NCI-H446 treated with DMSO at 0.1 percent for 48 hours (cell line): Measurements from ENCODE around the gene FICD.
A peak's percentile ranks its signal among the peaks of the same experiment; 100 is the strongest.

Source experiments
- DNase-seq: peaks from one replicate; lab custom pipeline; 2025; lab: John Stamatoyannopoulos, UW

Gene FICD

GRCh38 chr12:108502922-108503321, 12.2 kb upstream of the FICD start:
- DNase-seq = no peak

DNA sequence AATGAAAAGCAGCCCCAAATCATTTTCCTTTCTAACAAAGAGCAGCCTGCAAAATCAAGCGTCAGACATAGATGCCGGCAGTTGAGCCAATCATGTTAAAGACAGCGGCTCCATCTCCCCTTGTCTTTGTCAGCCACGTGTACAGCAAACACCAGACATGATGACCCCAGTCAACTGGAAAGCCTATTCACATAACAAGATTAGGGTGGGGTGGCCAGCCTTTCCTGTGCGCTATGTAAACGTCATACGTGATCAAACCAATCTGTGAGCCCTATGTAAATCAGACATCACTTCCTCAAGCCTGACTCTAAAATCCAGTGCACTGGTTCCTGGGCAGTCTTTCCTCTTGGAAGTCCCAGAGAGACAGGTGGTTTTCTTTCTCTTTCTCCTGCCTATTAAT, 9.9 kb upstream of the FICD start:
- no peak for DNase-seq

DNA sequence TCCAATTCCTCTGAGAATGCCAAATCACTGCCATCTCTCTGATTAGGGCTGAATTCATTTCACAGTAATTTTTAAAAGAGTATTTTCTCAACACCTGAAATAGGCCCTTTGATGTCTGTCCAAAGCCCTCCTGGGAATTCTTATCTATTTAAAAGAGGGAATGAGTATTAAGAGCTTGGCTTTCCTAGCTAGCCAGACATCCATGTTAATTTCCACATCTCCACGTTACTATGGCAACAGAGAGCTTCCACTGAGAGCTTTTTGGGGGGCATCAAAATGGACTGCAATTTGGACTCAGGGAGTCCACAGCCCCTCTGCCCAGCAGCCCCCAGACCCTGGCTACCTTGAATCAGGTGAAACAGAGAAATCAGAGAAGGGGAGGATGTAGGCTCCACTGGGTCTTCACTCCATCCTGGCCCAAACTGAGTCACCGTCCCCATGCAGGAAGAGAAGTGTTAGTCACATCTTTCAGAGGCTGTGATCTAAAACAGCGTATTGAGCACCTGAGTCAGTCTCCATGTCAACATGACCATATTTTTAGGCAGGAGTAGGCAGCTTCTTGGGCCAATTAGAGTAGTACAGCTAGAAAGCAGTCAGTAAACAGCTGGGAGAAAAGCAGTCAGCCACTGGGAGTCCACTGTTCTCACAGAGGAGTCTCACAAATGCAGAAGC, 7.0 kb upstream of the FICD start:
- DNase-seq = no peak

DNA sequence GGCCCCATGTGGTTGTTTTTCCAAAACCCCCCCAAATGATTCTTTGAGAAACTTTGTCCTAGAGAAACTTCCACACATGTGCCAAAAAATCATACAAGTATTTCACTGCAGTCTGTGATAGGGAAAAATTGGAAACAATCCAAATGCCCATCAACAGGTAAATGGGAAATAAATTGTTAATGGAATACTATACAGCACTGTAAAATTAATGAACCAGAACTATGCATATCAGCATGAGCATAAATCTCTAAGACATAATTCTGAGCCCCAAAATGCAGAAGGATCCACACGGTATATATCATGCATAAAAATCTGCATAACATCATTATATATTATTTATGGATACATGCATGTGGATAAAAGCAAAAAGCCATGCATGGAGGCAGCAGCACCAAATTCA, 5.3 kb upstream of the FICD start:
- no peak for DNase-seq

GRCh38 chr12:108510836-108511235, 4.2 kb upstream of the FICD start:
- DNase-seq = no peak

DNA sequence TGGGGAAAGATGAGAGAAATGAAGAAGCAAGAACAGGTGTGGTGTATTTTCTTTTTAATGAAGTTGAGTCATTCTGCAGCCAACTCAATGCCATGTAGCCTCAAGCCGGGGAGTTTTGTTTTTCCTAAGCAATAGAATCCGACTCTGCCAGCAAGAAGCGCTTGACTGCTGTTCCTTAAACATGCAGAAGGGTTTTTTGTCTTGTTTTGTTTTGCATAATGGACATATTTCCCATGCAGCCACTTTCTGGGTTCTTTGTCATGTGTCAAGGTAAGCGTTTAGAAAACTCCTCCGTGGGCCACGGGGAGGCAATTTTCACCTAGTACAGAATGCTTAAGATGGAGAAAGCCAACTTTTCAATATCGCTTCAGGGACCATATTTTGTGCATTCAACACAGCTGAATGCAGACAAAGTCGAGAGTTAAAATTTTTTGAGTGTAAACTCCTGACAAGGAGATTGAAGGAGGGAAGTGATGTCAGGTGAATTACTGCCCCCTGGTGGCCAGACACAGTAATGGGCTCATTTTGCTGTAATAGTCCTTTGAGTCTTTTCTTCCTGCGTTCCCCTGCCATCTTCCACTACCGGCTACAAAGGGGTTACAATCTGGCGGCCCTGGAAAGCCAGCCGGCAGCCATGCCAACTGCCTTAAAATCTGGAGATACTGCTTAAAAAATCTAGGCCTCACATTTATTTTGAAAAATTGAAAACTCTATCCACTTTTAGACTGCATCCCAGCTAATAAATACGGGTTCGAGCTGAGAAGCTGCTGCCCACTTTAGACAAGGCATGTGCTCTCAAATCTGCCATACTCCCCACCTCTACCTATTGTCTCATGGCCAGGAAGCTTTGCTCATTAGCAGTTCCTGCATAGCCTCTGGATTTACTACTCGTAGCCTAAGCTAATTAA, 3.2 kb upstream of the FICD start:
- DNase-seq = peak; percentile 53

DNA sequence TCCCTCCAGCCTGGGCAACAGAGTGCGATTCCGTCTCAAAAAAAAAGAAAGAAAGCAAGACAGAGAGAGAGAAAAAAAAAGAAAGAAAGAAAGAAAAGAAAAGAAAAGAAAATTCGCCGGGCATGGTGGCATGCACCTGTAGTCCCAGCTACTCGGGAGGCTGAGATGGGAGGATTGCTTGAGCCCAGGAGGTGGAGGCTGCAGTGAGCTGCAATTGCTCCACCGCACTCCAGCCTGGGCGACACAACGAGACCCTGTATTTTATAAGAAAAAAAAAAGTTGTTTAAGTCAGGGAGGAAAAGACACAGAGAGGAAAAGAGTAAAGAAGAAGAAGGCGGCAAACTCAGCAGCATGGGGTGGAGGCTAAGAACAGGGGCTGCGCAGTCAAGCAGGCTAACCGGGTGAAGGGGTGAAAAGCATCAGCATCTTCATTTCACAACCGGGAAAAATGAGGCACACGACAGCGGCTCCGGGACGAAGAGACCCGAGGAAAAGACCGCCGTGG, 557 bp upstream of the FICD start:
- no peak for DNase-seq

DNA sequence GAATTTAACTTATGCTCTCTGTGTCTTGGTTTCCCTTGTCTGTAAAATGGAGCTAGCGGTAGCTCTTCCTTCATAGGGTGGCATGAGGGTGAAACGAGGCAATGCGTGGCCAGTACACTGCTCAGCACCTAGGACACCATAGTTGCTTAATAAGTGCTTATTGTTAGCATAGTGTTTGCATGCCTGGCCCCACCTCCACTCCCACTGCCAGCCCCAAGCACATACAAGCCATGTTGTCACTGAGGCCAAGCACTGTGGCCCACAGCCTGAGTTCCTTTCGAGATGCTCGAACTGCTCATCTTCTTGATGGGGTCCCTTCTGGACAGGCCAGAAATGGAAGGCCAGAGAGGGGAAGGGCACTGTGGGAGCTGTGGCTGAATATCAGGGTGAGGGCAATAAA, 839 bp downstream of the FICD start:
- no peak for DNase-seq

DNA sequence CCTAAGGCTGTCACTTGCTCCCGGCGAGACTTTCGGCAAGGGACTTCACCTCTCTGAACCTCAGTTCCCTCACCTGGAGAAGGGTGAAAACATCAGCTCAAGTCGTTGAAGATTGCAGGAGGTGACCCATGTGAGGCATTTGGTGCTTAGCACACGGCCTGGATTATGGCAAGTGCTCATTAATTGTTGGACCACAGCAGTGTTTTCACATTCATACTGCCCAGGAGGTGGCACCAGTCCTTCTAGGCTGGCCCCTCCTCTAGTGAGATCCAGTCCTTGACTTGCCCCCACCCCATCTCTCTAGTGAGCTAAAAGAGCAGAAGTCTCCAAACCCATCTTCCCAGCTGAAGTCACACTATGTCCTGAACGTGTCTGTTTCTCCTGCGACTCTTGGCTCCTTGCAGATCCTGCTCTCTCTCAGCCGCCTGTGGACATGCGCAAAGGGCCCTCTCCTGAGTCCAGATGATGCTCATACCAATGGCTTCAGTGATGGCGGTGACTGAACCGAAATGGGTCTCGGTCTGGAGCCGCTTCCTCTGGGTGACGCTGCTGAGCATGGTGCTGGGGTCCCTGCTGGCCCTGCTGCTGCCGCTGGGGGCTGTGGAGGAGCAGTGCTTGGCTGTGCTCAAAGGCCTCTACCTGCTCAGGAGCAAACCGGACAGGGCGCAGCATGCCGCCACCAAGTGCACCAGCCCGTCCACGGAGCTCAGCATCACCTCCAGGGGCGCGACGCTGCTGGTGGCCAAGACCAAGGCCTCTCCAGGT, 1.6 kb downstream of the FICD start:
- no peak for DNase-seq

GRCh38 chr12:108517288-108518100, 2.4 kb downstream of the FICD start:
- DNase-seq = no peak

DNA sequence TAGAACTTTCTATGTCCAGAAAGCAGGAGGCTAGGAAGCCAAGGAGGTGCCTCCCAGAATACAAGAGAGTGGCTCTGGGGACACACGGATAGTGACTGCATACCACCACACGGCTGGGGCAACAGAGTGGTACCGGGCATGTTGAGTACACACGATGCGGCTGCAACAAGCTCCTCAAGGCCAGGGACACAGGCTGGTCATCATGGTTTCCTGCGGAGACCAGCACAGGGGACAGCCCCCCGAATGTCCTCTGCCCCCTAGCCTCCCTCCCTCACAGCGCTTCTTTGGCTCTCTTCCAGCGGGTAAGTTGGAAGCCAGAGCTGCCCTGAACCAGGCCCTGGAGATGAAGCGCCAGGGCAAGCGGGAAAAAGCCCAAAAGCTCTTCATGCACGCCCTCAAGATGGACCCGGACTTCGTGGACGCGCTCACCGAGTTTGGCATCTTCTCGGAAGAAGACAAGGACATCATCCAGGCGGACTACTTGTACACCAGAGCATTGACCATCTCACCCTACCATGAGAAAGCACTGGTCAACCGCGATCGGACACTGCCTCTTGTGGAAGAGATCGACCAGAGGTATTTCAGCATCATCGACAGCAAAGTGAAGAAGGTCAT, 3.1 kb downstream of the FICD start:
- no peak for DNase-seq

DNA sequence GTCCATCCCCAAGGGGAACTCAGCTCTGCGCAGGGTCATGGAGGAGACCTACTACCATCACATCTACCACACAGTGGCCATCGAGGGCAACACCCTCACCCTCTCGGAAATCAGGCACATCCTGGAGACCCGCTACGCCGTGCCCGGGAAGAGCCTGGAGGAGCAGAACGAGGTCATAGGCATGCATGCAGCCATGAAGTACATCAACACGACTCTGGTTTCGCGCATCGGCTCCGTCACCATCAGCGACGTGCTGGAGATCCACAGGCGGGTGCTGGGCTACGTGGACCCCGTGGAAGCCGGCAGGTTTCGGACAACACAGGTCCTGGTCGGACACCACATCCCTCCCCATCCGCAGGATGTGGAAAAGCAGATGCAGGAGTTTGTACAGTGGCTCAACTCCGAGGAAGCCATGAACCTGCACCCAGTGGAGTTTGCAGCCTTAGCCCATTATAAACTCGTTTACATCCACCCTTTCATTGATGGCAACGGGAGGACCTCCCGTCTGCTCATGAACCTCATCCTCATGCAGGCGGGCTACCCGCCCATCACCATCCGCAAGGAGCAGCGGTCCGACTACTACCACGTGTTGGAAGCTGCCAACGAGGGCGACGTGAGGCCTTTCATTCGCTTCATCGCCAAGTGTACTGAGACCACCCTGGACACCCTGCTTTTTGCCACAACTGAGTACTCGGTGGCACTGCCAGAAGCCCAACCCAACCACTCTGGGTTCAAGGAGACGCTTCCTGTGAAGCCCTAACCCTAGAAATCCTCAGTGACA, 3.8 kb downstream of the FICD start:
- no peak for DNase-seq

DNA sequence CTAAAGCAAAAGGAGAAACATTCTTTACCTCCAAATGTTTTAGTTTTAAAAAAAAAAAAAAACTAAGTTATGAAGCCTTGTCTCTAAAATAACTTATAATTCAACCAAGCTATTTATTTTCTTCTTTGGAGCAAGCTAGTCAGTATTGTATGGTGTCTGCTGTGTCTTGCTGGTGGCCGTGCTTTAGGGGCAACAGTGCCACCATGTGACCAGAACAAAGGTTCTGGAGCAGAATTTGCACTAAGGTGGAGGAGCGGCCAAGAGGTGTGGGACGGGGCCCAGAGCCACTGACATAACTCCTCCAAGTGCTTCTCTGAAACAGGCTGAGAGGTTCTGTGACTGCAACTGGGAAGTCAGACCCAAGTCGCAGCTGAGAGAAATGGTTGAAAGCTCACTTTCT, 4.5 kb downstream of the FICD start:
- DNase-seq = no peak

DNA sequence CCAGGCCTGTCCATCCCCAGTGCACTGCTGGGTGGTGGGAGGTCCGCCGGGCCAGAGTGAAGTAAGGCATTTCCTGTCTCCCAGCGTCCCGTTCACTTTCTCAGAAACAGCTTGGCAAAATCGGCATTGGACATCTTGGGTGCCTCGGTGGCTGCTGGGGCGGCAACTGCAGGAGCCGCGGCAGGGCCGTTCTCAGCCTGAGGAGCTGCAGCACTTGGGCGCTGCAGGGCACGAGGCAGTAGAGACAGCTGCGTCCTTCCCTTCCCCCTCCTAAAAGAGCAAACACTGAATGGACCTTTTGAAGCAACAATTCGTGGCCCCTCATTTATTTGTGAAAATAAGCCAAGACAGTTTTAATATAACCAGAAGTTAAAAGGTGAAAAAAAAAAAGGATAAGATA, 8.3 kb downstream of the FICD start:
- DNase-seq = no peak

GRCh38 chr12:108525681-108526080, 10.6 kb downstream of the FICD start:
- DNase-seq = no peak

GRCh38 chr12:108526482-108527165, 11.5 kb downstream of the FICD start:
- DNase-seq = no peak

DNA sequence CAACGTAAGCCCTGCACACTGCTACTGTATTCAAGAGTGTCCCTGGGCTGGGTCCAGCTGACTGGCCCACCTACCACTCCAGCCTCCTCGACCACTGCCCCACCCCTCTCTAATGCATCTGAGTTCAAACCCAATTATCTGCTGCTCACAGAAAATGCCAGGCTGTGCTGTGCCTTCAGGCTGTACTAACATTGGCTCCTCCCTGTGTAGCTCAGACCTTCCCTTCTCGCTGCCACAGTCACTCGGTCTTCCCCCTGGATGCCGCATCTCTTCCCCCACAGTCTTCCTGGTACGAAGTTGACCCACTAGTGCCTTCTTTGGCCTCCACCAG, 12.1 kb downstream of the FICD start:
- no peak for DNase-seq

DNA sequence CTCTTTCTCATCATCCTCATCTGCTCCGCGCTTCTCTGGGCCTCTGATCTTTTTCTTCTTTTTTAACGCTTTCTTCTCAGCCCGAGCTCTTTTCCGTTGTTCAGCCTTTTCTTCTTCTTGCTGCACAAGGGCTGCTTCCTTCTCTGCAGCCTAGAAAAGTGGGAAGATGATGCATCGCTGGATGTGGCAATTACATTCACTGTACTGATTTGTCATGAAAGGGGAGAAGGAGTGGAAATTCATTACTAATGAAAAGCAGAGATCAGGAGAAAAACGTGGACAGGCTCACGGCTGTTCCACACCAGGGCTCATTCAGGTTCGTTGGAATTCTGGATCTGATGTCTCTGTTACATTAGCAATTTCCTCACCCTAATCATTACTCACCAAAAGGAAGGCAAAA, 15.1 kb downstream of the FICD start:
- no peak for DNase-seq

DNA sequence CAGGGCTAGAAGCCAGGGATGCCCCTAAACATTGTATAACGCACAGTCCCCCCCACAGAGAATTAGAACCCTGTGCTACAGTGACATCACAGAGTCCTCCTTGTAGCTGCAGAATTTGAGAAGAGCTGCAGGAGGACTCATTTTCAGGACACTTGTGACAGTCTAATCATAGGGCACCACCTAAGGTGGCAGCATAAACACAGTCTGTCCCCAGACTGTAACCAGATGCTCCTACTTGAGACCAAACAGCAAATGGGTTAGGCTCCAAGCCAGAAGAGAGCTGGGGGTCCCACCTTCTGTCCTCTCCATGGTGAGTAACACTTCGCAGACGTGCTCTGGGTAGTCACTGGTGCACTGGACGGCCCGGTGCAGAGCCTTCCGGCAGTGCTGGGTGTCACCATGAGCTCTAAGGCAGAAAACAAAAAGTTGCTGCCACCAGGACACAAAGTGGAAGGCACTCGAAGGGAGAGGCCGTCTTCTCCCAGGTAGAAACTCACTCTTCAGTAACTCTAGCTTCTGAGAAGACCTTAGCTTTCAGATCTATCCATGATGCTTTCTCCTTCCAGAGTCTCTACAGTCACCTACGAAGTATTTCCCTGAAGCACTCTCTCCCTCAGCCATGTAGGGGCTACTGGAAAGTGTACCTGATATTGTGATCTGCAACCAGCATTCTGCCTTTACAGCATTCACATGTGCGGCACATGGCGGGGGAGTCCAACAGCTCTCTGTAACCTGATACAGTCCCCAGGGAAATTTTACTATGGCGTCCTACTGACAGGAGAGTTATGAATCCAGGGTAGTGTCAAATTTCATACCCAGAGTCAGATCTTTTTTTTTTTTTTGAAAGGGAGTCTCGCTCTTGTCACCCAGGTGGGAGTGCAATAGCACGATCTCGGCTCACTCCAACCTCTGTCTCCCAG, 17.1 kb downstream of the FICD start:
- DNase-seq = no peak
